ENCODE measurements around the gene SLC7A7. TPM values are rescaled to one million over a fixed set of nuclear protein-coding genes. Genes with fewer than 3 reads are reported as not detected.
A peak's percentile ranks its signal among the peaks of the same experiment; 100 is the strongest.

SLC7A7 gene
- total and polyA plus RNA-seq, 2 of the 13 experiments (the other 11 are each of a cell fraction or from before 2014, with no cell fraction given) = 0.13 to 0.63 TPM

- TF ChIP-seq PRDM4 (CRISPR knock-in tag; IDR thresholded peaks at IDR 0.05; ENCODE audit: borderline replicate concordance) (no peak), MTF1 (CRISPR knock-in tag; IDR thresholded peaks at IDR 0.05) (no peak), SALL1 (CRISPR knock-in tag; IDR thresholded peaks at IDR 0.05) (no peak), ZNF430 (CRISPR knock-in tag; IDR thresholded peaks at IDR 0.05) (no peak; the same call in 1 of the 2 replicates), KIAA2018 (CRISPR knock-in tag; IDR thresholded peaks at IDR 0.05; ENCODE audit: borderline replicate concordance) (no peak), ZNF839 (CRISPR knock-in tag; IDR thresholded peaks at IDR 0.05; ENCODE audit: borderline replicate concordance) (0 out of 2 replicates have a peak, but pooled peaks have one; percentile 63), ZNF800 (CRISPR knock-in tag; IDR thresholded peaks at IDR 0.05) (no peak; the same call in 1 of the 2 replicates), SALL2 (CRISPR knock-in tag; IDR thresholded peaks at IDR 0.05) (0 out of 2 replicates have a peak, but pooled peaks have one; percentile 45), PRDM10 (CRISPR knock-in tag; IDR thresholded peaks at IDR 0.05; ENCODE audit: low read depth) (no peak), AHR (CRISPR knock-in tag; IDR thresholded peaks at IDR 0.05) (no peak), ZNF550 (CRISPR knock-in tag; IDR thresholded peaks at IDR 0.05; ENCODE audit: borderline replicate concordance) (no peak)
These were observed 21.3 kb upstream of the SLC7A7 start, which contains the start of gene MMP14 (continued) for GRCh38 chr14:22836301-22837113.

Data from HepG2 (cell line).